CD4-positive, alpha-beta memory T cell (primary cell): ENCODE results near the gene LRP6. TPM values are rescaled to one million over a fixed set of nuclear protein-coding genes. Genes with fewer than 3 reads are reported as not detected.
"Not testable (repeated sequence)": the region's sequence is repeated elsewhere in the genome, so short reads cannot be mapped to it uniquely, and the experiment has no call there.

Experiments used
- CTCF ChIA-PET: fragments of 350-600 bp; sonication (Branson Sonifier 250); formaldehyde crosslinking; loops from one replicate; lab custom pipeline; 2021; ENCODE audit warnings: inconsistent platforms; ENCODE audit not compliant: partially characterized antibody; lab: Charles Lee
- POLR2A ChIA-PET: fragments of 350-600 bp; sonication (Branson Sonifier 250); formaldehyde crosslinking; loops from one replicate; lab custom pipeline; 2021; ENCODE audit not compliant: partially characterized antibody; lab: Charles Lee
- DNase-seq, 5 donors: peaks; one replicate each; pipeline versions ENCODE4 v3.0.0 to v3.0.0-alpha.2; 2020 to 2022; ENCODE audit warnings: mixed read lengths in 1 of 5
- H3K27ac ChIP-seq: one replicate; pipeline ENCODE4 v1.7.0; 2013; ENCODE audit warnings: low read depth, low read length
- H3K27me3 ChIP-seq: 2 replicates; pipeline ENCODE4 v1.7.0; 2013; ENCODE audit warnings: mild to moderate bottlenecking, low read length, moderate library complexity; ENCODE audit not compliant: insufficient read depth
- H3K36me3 ChIP-seq: 2 replicates; pipeline ENCODE4 v1.7.0; 2013; ENCODE audit warnings: mild to moderate bottlenecking, low read length, moderate library complexity; ENCODE audit not compliant: insufficient read depth
- H3K4me1 ChIP-seq: 2 replicates; pipeline ENCODE4 v1.7.0; 2013; ENCODE audit warnings: mild to moderate bottlenecking, low read length, moderate library complexity; ENCODE audit not compliant: insufficient read depth
- H3K4me3 ChIP-seq, 2 donors: one replicate each; pipeline ENCODE4 v1.7.0; 2013; ENCODE audit warnings: low read length in 2 of 2, mild to moderate bottlenecking in 1 of 2
- H3K9me3 ChIP-seq, 2 donors: one replicate each; pipeline ENCODE4 v1.7.0; 2013; ENCODE audit warnings: low read length in 2 of 2, control low read depth in 1 of 2; ENCODE audit not compliant: control insufficient read depth in 1 of 2
- H3K27ac Mint-ChIP-seq, 7 donors: one replicate each; pipeline ENCODE4 v1.8.0; 2020 to 2021; ENCODE audit warnings: mixed read lengths in 7 of 7, mild to moderate bottlenecking in 6 of 7, inconsistent platforms in 3 of 7, moderate library complexity in 3 of 7
- H3K27me3 Mint-ChIP-seq, 2 donors: one replicate each; pipeline ENCODE4 v1.8.0; 2020 to 2021; ENCODE audit warnings: mixed read lengths in 2 of 2
- H3K36me3 Mint-ChIP-seq, 2 donors: one replicate each; pipeline ENCODE4 v1.8.0; 2020 to 2021; ENCODE audit warnings: mixed read lengths in 2 of 2, inconsistent platforms in 1 of 2, mild to moderate bottlenecking in 1 of 2
- H3K4me1 Mint-ChIP-seq, 4 donors: one replicate each; pipeline ENCODE4 v1.8.0; 2020 to 2021; ENCODE audit warnings: mixed read lengths in 4 of 4, mild to moderate bottlenecking in 1 of 4
- H3K4me3 Mint-ChIP-seq, 8 donors: one replicate each; pipeline ENCODE4 v1.8.0; 2020 to 2021; ENCODE audit warnings: mixed read lengths in 8 of 8, mild to moderate bottlenecking in 7 of 8, moderate library complexity in 6 of 8, inconsistent platforms in 3 of 8
- H3K9me3 Mint-ChIP-seq, 8 donors: one replicate each; pipeline ENCODE4 v1.8.0; 2020 to 2021; ENCODE audit warnings: mixed read lengths in 8 of 8, mild to moderate bottlenecking in 5 of 8, inconsistent platforms in 3 of 8, moderate library complexity in 1 of 8
- intact Hi-C: fragments of 100-400 bp; cut with micrococcal nuclease; formaldehyde crosslinking; loops from one replicate; pipeline ENCODE4 v1.15.1; 2023
- polyA plus RNA-seq, 2 donors: library from polyadenylated mRNA; unstranded; fragments of 300-500 nt; fragmentation: Illumina TruSeq; gene quantifications; one replicate each; pipeline ENCODE4 v1.2.3, GENCODE V29; 2021
- total RNA-seq, 2 experiments: library from RNA; stranded (reverse); gene quantifications; one replicate each; pipeline ENCODE4 v1.2.3, GENCODE V29; 2021

LRP6 gene
- total and polyA plus RNA-seq, 4 experiments from 2014 or later: 0.45 to 4.0 (median 2.9) TPM

DNA sequence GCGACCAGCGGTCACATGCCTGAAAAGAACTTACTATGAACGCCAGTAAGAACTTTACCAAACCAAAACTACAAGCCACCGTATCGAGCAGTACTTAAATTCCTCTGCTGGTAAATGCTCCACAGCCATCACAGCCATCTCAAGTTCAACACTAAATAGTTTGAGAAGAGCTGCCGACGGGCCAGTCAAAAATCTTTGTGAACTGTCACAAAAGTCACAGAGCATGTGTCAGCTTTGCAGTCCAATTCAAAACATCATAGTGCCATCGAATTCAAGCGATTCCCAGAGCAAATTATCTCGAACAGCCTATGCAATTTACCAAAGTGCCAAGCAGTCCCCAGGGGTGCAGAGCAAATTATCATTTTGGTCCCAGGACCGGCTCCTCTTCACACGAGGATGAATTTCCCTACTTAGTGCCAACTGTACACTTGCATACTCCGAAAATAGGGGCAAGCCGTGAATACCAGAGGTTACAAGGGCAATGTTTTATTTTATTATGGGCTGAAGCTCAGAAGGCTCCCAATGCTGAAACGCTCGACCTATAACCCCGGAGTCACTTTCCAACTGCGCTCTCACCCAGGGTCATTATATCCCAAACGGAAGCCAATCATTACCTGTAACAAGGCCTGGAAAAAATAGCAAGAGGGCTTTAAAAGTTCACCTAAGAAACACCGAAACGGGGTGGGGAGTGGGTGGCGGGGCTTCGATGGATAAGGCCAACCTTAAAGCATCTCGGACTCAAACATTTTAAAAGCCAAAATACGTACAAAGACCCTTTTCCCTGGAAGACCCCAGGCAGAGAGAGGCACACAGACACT is 1.1 kb downstream of the LRP6 start:
- peaks cover 6% of the 10 kb centered on the region for H3K27me3 ChIP-seq
- intact Hi-C loops: loop anchor here (2.0 kb wide), 1 partner anchor 61 kb away; no protein-coding TSS in a partner anchor
- no peaks in the 10 kb centered on the region for H3K9me3 ChIP-seq
- Mint-ChIP-seq H3K36me3 (peaks cover 0 to 2% of the 10 kb centered on the region in 2 donors), H3K27ac (peak overlapping the region; percentile 3 to 66 (median 42)), H3K4me1 (peaks cover 12 to 31% (median 21%) of the 10 kb centered on the region in 4 donors), H3K4me3 (peak overlapping the region; percentile 85 to 91 (median 90)), H3K27me3 (peaks cover 0 to 16% of the 10 kb centered on the region in 2 donors), H3K9me3 (no peaks in the 10 kb centered on the region)
- H3K4me3 ChIP-seq: peak overlapping the region; percentile 0 to 76
- H3K4me1 ChIP-seq: peaks cover 18% of the 10 kb centered on the region
- POLR2A ChIA-PET: interaction anchor here (1.6 to 3.5 kb wide), 2 partner anchors 92 to 720 kb away, joined by 7 to 19 read pairs; partner anchors contain the start of gene BORCS5
- CTCF ChIA-PET: interaction anchor here (0.7 to 1.3 kb wide), 2 partner anchors 60 to 63 kb away, joined by 3 read pairs; no protein-coding TSS in a partner anchor
- DNase-seq: peak in 1 of 5 donors; percentile 5
- peak overlapping the region; percentile 32 for H3K27ac ChIP-seq
- H3K36me3 ChIP-seq: no peaks in the 10 kb centered on the region

DNA sequence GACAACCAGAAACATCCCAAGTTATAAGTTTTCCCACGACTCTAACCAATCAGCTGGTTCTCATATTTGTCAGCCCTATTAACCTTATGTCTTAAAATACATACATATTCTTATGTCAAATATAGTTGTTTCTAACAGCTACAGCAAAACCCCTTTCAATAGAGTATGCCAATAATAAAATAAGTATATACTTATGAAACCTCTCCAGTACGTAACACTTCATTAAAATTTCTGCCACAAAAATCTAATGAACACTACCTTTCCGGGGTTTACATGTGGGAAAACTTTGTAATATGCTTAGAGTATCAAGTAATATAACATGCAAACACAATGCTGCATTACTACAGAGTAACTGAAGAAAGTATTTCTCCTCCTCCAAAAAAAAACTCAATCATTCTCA is 1.8 kb downstream of the LRP6 start:
- Histone ChIP-seq H3K4me3 (no peak overlapping the region), H3K27me3 (peaks cover 6% of the 10 kb centered on the region), H3K9me3 (no peaks in the 10 kb centered on the region), H3K4me1 (peaks cover 18% of the 10 kb centered on the region), H3K27ac (no peak overlapping the region), H3K36me3 (no peaks in the 10 kb centered on the region)
- Mint-ChIP-seq H3K9me3 (no peaks in the 10 kb centered on the region), H3K27ac (peak overlapping the region in 1 of 7 donors; percentile 31), H3K4me3 (peak overlapping the region; percentile 85 to 91 (median 90)), H3K27me3 (peaks cover 0 to 16% of the 10 kb centered on the region in 2 donors), H3K4me1 (peaks cover 12 to 31% (median 21%) of the 10 kb centered on the region in 4 donors), H3K36me3 (peaks cover 0 to 2% of the 10 kb centered on the region in 2 donors)
- no peak for DNase-seq
- ChIA-PET POLR2A (interaction anchor here (3.5 kb wide), 1 partner anchor 92 kb away, joined by 19 read pairs; the partner anchor contains the start of gene BORCS5), CTCF (interaction anchor here (0.7 to 1.3 kb wide), 2 partner anchors 60 to 64 kb away, joined by 3 read pairs; no protein-coding TSS in a partner anchor)
- intact Hi-C loops: no loop called here

DNA sequence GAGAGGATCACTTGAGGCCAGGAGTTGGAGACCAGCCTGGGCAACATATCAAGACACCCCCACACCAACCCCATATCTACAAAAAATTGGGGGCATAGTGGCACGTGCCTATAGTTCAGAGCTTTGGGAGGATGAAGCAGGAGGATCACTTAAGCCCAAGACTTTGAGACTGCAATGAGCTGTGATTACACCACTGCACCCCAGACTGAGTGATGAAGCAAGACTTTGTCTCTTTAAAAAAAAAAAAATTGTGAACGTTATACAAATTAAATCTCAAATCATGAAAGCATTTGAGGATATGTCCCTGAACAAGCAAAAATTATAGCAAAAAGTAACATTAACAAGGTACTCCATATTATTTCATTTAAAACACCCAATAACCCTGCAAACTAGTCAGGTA is 2.9 kb downstream of the LRP6 start:
- no peaks in the 10 kb centered on the region for H3K9me3 Mint-ChIP-seq
- peaks cover 0 to 16% of the 10 kb centered on the region in 2 donors for H3K27me3 Mint-ChIP-seq
- ChIA-PET POLR2A (no interaction called here), CTCF (no interaction called here)
- H3K36me3 Mint-ChIP-seq: peaks cover 0 to 2% of the 10 kb centered on the region in 2 donors
- peak overlapping the region in 1 of 8 donors; percentile 26 for H3K4me3 Mint-ChIP-seq
- DNase-seq: no peak
- Histone ChIP-seq H3K36me3 (no peaks in the 10 kb centered on the region), H3K4me1 (peaks cover 18% of the 10 kb centered on the region), H3K9me3 (no peaks in the 10 kb centered on the region), H3K27ac (no peak overlapping the region), H3K4me3 (no peak overlapping the region), H3K27me3 (peaks cover 6% of the 10 kb centered on the region)
- intact Hi-C loops: no loop called here
- H3K4me1 Mint-ChIP-seq: peaks cover 12 to 31% (median 21%) of the 10 kb centered on the region in 4 donors
- H3K27ac Mint-ChIP-seq: no peak overlapping the region

DNA sequence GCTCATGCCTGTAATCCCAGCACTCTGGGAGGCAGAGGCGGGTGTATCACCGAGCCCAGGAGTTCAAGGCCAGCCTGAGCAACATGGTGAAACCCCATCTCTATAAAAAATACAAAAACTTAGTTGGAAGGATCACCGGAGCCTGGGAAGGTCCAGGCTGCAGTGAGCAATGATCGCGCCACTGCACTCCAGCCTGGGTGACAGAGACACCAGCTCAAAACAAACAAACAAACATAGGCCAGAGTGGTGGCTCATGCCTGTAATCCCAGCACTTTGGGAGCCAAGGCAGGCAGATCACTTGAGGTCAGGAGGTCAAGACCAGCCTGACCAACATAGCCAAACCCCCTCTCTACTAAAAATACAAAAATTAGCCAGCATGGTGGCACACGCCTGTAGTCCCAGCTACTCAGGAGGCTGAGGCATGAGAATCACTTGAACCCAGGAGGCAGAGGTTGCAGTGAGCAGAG is 10.5 kb downstream of the LRP6 start:
- CTCF ChIA-PET, H3K4me3 Mint-ChIP-seq, DNase-seq, H3K9me3 ChIP-seq, H3K4me1 Mint-ChIP-seq, H3K4me3 ChIP-seq, H3K27me3 ChIP-seq, H3K27ac ChIP-seq, H3K36me3 Mint-ChIP-seq, POLR2A ChIA-PET, H3K27ac Mint-ChIP-seq, H3K36me3 ChIP-seq, H3K9me3 Mint-ChIP-seq, intact Hi-C loops, H3K27me3 Mint-ChIP-seq, H3K4me1 ChIP-seq: not testable (repeated sequence)

DNA sequence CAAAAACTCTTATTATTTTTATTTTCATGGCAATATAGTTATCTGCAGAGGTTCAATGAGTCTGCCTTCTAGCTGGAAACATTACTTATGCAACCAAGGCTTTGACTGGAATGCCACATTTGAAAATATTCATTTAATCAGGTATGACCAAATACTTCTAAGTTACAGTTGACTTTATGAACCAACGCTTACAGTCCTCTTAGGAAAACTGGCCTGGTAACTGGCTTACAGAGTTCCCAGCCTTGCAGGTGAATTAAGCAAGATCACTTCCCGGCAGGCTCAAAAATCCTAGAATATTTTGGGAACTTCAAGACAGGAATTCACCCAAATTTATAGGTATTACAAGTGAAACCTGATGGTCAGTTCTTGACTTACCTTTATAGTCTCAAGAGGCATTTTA is 12.3 kb downstream of the LRP6 start:
- Mint-ChIP-seq H3K4me1 (peaks cover 6 to 9% (median 8%) of the 10 kb centered on the region in 4 donors), H3K9me3 (no peaks in the 10 kb centered on the region), H3K4me3 (no peak overlapping the region), H3K27ac (no peak overlapping the region), H3K36me3 (no peaks in the 10 kb centered on the region), H3K27me3 (peaks cover 0 to 3% of the 10 kb centered on the region in 2 donors)
- intact Hi-C loops: no loop called here
- no peak for DNase-seq
- POLR2A ChIA-PET: no interaction called here
- H3K27me3 ChIP-seq: no peaks in the 10 kb centered on the region
- H3K27ac ChIP-seq: no peak overlapping the region
- H3K9me3 ChIP-seq: no peaks in the 10 kb centered on the region
- CTCF ChIA-PET: no interaction called here
- no peaks in the 10 kb centered on the region for H3K36me3 ChIP-seq
- no peak overlapping the region for H3K4me3 ChIP-seq
- H3K4me1 ChIP-seq: no peaks in the 10 kb centered on the region

DNA sequence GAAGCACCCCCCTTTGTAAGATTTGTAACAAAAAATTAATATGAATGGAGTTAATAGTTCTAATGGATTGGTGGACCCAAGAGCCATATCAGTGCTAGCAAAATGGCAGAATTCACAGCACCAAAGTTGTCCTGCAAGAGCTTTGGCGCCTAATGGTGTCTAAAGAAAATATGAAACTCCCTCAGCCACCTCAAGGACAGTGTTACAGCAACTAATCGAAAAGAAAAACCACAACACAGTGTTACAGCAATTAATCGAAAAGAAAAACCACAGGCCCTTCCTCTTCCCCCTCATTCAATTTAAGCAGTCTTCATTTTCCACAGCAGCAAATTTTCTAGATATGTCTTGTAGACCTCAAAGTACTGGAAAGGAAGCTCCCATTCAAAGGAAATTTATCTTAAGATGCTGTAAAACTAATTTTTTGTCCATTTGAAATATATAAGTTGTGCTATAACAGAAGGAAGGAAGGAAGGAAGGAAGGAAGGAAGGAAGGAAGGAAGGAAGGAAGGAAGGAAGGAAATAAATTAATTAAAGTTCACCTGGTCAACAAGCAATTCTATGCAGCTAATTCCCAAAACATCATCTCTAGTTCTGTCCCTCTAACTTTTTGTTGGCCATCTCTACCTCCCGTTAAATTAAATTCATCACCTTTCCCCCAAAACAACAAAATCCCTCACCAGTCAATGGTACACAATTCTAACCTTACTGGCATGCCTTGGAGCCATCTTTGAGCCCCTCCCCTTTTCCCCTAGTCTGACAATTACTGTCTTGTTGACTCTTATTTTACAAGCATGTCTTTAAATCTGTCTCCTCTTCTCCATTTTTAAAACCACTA is 17.4 kb downstream of the LRP6 start:
- POLR2A ChIA-PET: no interaction called here
- H3K9me3 ChIP-seq: no peaks in the 10 kb centered on the region
- H3K9me3 Mint-ChIP-seq: peaks cover 0 to 1% (median 0%) of the 10 kb centered on the region in 8 donors
- H3K4me1 ChIP-seq: peaks cover 4% of the 10 kb centered on the region
- no peaks in the 10 kb centered on the region for H3K27me3 ChIP-seq
- no peaks in the 10 kb centered on the region for H3K27me3 Mint-ChIP-seq
- no peak for DNase-seq
- H3K36me3 ChIP-seq: no peaks in the 10 kb centered on the region
- peaks cover 0 to under 1% of the 10 kb centered on the region in 2 donors for H3K36me3 Mint-ChIP-seq
- intact Hi-C loops: no loop called here
- CTCF ChIA-PET: no interaction called here
- peak overlapping the region in 1 of 8 donors; percentile 55 for H3K4me3 Mint-ChIP-seq
- peaks cover 10 to 24% (median 14%) of the 10 kb centered on the region in 4 donors for H3K4me1 Mint-ChIP-seq
- H3K27ac ChIP-seq: no peak overlapping the region
- no peak overlapping the region for H3K4me3 ChIP-seq
- H3K27ac Mint-ChIP-seq: no peak overlapping the region
